ENCODE data around the gene SMAP1.
A peak's percentile ranks its signal among the peaks of the same experiment; 100 is the strongest.

The SMAP1 gene

DNA sequence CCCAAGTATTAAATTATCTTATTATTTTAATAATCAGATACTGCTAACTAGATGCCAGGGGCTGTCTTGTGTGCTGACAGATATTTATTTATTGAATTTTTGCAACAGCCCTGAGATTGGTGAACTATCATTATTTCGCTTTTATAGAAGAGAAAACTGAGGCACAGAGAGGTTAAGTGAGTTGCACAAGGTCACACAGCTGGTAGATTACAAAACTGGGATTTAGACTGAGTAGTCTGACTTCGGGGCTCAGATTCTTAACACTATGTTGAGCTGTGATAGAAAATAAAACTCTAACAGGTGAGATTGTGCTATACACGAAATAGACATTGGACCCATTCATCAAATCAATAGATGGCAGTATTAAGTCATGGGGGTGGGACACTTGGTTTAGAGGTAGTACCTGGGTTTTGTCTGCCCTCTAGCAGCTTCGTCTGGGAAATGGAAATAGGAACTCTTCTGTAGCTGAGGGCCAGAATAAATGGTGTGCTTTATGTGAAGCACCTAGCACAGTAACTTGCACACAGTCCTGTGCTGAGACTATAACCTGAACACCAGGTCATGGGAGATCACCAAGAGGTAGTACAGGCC lies 175.7 kb downstream of the SMAP1 start:
- no peak for DNase-seq

DNA sequence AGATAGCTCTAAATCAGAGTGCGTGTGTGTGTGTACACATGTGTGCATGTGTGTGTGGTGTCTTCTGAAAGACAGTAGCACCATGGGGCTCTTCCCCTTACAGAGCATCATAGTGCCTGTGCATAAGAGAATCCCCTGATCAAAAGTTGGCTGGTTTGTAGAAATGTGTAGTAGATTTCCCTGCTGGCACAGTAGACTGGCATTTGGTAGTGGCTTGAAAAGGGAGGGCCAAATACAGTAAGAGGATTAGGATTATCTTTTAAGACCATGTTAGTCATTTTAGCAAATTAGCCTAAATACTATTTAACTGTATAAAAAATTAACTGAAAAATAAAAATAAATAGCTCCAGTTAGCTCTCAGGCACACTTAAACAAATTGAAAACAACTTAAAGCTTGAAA lies 176.6 kb downstream of the SMAP1 start:
- no peak for DNase-seq

DNA sequence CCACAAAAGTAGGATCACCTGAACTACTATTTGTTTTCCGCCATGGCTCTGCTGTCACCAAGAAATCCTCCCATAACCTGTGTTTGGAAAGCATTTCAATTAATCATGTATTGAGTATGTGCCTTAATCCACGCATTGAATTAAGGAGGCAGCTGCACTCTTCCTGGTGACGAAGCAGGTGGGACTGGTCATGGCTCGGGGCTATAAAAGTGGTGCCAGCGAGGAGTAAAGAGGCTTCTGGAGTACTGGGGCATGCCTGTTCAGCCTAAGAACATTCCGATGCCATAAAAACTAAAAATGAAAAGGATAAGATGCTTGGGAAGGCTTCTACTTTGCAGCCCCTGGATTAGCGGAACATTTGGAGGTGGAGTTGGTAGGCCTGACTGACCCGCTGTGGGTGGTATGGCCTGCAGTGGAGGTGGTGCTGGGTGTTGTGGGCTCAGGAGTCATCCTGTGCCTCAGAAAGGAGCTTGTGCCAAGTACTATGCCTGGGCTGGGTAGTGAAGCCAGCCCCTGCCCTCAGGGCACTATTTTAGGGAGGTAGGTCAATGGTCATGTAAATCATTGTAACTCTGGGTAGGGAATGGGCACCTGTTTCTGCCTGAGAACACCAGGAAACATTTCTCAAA lies 178.6 kb downstream of the SMAP1 start:
- DNase-seq: no peak

DNA sequence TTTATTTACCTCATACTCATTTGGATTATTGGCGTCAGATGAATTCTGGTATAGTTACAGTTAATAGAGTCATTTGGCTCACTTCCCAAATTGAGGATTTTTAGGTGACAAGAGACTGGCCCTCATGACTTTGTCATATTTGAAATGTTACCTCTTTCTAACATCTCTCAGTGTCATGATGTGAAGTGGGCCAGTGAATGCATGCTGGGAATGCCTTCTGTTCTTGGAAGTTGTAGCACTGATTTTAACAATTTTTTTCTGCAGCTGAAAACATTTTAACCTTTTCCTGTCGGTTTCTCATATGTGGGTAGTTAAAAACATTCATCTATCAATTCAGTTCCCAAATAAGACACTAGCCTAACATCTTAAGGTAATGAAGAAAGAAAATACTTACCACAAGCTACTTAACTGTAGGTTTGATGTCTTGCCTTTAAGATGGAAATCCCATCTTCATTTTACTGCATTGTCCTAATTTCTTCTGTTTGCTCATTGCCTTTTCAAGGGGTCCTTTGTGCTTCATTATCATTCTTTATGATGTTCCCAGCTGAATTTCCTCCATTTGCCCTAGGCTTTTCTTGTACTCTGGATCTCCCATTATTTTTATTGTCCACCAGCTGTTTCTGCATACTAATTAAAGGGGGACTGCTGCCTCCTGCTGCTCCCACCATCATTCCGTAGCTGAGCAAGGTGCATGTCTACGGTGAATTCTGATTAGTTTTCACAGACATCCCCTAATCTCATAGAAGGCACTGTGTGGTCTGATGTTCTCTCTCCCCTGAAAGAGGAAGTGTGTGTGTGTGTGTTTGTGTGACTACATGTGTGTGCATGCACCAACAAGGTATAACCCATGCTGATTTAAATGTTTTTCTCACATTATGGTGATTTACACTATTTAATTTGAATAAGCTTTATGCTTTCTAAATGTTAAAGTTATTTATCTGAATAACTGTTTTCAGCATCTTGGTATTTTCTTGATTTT lies 179.7 kb downstream of the SMAP1 start:
- no peak for DNase-seq

DNA sequence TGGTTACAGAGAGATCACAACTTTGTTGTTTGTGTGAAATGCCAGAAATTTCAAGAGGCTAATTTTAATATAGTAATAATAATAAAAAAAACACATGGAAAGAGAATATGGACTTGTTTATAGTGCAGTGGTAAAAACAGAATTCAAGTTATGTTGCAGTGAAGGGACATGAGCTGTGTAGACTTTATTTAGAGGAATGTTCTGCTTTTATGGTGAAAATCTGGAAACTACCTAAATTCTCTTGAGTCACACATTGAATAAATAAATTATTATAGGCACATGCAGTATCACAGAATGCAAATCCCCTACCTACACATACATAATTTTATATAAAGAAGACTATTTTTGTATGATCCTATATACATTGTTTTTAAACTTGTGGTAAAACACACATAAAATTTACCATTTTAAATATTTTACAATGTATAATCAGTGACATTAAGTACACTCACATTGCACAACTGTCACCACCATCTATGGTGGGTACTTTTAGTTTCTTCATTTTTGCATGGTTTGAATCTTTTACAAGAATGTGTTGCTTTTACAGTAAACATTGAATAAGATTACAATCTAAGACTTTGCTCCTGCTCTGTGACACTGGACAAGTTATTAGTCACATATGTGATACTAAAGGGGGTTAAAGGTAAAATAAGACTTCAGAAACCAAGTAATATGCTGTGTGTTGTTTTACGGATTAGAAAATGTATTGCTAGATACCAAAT lies 181.8 kb downstream of the SMAP1 start:
- DNase-seq: peak; percentile 12

DNA sequence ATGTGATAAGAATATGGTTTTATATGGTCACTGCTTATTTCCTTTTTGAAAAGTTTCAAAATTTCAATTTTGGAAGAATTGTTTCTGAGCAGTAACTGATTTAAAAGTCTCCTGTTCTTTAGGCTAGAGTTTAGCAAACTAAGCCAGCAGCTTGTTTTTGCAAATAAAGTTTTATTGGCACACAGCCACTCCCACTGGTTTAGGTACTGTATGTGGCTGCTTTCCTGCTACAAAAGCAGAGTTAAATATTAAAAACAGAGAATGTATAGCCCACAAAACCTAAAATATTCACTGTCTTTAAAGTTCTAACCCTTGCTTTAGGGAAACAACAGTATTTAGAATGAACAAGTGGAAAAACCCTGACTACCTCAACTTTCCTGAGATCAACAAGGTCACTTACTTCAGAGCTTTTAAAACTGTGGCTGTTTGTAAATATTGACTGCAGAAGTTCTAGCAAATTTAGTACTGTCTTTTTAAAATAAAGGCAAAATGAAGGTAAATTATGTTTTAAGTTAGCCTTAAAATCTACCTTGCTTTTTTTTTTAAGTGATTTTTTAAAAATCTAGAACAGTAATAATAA lies 185.1 kb downstream of the SMAP1 start:
- DNase-seq: no peak

DNA sequence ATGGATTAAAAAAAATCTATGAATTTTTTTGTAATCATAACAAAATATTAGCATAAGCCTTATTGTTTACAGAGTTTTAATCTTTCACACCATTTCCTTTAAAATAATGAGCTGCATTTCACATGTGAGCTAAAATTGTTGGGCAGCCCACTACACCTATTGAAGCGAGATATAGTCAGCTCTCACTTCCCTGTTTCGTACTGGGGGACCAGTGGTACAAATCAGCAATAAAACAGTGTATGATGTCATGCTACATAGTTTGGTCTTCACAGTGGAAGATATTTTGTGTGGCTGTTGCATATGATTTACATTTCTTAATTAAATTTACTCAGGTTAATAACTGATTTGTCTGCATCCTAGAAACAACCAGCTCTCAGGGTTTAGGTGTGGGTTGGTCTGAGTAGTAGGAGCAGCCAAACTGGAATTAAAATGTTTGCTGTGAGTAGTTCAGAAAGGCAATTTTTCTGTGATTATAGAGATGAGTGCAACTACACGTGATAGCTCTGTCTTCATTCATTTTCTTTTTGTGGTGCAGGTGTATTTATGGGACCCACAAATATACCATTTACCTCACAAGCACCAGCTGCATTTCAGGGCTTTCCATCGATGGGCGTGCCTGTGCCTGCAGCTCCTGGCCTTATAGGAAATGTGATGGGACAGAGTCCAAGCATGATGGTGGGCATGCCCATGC lies 189.8 kb downstream of the SMAP1 start:
- no peak for DNase-seq

DNA sequence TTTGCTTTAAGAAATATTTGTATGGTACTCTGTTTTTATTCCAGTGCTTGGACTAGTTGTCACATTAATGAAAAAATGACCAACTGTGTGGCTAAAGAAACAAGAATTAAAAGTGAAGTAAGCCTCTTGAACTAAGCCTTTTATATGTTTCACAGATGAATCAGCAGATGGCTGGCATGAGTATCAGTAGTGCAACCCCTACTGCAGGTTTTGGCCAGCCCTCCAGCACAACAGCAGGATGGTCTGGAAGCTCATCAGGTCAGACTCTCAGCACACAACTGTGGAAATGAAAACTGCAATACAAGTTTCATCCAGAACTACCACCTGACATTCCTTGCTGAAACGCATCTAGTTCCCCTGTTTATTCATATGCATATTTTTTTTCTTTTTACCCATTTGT lies 192.4 kb downstream of the SMAP1 start:
- no peak for DNase-seq

DNA sequence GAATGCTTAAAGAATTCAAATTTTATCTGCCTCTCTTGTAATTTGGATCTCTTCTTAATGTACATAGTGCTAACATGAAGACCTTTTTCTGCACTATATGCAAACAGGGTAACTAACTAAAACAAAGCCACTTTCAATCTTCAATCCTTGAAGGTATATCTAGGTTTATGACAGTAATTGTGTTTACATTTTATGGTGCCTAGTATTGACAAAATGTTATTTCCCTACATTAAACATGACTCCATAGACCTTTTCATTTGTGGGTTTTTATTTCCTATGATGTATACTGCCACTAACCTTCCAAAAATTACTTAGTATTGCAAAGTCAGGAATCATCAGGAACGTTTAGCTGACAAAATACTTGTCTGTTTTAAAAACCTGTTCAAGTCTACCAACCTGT lies 193.2 kb downstream of the SMAP1 start:
- no peak for DNase-seq

DNA sequence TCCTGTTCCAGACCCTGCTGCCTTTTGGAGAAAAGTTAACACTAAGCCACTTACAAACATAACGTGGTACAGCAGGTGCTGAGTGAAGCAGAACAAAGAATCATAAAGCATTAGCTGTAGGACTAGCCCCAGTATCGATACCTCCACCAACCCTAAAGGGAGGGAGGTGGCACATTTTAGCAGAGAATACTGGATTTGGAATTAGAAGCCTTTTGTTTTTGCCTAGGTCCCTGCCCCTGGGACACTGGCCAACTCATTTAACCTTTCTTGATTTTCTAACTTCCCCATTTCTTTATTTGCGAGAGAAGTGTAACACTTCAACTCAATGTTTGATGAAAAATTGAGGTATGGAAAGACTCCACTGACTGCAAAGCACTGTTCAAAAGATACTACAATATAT lies 195.7 kb downstream of the SMAP1 start:
- no peak for DNase-seq

DNA sequence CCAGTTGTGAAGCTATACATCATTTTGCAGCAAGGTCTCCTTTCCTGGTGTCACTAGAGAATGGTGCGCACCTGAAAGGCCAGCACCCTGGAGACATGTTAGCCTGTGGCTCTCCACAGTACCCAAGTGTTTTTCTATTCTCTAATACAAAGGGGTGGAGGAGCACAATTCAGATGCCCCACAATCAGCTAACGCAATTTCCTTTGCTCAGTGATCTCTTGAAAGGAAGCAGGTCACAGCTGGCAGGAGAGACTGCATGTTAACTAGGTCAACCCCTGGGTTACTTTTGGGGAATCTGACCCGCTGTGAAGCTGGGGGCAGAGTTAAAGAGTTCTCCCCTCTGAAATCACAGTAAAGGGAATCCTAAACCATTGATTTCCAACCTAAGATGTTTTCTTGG lies 196.7 kb downstream of the SMAP1 start:
- no peak for DNase-seq

DNA sequence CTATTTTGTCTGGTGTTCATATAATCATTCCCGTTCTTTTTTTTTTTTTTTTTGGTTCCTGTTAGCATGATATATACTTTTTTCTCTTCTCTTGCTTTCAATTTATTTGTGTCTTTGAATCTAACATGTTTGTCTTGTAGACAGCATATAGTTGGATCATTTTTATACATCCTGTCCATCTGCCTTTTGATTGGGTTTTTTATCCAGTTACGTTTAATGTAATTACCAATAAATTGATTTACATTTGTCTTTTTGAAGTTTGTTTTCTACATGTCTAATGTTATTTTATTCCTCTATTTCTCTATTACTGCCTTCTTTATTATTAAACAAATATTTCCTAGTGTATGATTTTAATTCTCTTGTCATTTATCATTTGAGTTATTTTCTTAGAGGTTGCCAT lies 204.8 kb downstream of the SMAP1 start:
- no peak for DNase-seq

DNA sequence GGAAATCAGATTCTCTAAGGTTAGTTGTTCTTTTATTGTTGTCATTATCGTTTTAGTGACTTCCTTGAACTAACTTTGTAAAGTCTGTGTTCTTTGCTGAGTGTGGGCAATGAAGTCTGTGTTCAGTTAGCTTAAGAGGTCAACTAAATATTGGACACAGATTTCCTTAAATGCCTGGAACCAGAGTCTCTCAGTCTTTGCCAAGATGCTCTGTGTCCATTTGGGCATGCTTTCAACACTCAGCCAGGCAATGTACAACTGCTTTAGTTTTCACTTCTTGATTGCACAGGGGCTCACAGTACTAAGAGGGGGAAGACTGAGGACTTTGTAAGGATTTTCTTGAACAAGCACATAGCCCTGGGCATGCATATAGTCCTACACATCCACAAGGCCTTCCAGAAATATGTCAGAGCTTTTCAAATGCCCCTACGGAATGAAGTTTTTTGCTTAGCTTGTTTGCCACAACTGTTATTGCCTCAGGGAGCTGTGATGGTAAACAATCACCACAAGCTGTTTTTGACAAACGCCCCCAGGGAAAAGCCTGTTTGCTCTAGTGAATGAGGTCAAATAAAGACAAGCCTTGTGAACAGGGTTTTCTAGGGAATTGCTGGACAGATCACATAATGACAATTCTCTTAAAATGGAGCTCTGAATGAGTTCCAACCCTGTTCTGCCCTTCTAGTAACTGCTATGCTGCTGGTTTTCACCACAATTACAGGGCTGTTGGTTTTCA lies 206.7 kb downstream of the SMAP1 start:
- no peak for DNase-seq

DNA sequence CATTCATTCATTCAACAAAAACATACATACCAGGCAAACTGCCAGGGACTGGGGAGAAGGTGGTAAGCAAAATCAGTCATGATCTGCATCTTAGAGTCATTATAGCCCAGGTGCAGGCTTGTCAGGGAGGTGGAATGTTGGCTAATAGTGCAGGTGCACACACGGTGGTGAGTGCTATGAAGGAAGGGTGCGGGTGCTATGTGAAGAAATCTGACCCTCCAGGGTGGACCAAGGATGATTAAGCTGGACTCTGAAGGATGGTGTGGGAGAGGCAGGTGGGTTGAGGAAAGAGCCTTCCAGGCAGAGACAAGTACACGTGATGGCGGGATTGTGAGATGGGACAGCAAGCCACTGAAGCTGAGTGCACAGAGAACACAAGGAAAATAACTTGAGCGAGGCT lies 211.8 kb downstream of the SMAP1 start:
- no peak for DNase-seq

DNA sequence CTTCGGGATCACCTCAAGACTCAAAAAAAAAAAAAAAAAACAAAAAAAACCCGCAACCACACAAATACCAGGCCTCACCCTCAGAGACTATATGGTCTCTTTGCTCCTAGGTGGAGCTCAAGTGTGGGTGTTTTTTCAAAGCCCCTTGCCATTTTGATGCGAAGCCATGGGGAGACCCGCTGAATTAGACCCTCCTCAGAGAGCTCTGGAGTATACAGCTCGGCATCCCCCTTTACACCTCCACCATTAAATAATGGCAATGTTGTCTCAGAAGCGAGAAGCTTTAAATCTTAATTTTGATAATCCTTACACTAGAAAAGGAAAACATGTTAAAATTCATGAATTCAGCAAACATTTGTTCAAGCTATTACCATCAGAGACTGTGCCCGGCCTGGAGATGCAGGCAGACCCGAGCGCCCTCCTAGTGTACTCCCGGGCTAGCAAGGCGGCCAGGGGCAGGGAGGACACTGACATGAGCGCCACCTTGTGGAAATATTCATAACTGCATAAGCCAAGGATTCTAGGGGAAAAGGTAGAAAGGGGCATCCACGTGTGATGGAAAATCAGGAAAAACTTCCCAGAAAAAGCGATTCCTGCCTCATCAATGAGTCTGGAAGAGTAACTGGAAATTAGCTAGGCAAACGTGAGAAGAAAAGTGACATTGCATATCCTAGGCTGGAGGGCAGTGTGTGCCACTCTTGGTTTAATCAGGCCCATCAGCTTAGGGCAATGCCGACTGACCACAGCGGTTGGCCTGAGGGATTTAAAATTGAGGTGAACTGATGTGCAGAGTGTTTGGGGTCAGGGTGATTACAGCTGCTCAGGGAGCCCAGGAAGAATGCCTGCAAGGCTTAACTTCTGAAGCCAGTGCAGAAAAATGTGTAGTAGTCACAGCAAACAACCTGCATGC lies 216.6 kb downstream of the SMAP1 start:
- peak; percentile 52 for DNase-seq

DNA sequence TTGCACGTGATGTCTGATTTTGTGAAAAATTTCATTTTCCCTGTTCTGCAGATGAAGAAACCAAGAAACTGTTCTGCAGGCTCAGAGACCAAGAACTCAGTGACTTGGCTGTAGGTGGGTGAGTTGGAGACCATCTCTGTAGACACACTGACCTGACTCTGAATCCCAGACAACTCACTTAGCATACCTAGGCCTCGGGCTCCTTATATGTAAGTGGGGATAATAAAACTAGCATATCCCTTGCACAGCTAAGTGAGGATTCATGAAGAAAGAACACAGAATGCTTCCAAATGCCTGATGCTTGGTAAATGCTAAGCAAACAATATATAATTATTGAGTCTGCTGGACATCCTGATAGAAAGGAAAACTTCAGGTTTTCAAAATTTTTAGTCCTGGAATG lies 218.4 kb downstream of the SMAP1 start:
- no peak for DNase-seq

DNA sequence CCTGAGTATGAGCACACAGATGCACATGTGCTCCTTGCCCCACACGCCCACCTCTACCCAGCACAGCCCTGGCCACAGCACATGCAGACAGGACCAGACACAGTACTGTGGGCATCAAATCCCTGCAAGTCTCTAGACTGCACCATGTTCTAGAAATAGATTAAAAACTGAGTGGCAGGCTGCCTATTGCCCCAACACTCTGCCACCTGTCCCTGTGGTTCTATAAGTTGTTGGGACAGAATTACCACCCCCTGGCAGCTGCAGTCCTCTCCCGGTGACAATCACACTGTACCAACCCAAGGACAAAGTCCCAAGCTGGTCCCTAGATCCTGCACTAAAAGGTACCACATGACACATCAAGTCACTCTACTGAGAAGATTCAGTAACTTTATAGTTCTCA lies 219.0 kb downstream of the SMAP1 start:
- no peak for DNase-seq

DNA sequence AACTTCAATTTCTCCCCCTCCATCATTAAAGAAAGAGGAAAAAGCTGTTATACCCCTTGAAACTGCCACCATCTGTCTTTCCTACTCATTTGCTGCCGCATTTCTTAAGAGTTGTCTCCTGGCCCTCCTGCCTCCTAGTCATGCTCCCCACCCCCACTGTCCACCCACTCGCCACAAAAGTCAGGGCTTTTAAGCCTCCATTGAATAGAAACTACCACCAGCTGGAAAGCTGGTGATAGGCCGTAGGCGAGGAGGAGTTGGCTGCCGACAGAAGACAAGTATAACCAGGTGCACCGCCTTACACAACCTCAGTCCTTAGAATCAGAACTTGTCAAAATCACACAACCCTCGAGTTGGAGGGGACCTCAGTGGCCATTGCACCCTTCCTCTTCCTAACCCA lies 221.6 kb downstream of the SMAP1 start:
- no peak for DNase-seq

DNA sequence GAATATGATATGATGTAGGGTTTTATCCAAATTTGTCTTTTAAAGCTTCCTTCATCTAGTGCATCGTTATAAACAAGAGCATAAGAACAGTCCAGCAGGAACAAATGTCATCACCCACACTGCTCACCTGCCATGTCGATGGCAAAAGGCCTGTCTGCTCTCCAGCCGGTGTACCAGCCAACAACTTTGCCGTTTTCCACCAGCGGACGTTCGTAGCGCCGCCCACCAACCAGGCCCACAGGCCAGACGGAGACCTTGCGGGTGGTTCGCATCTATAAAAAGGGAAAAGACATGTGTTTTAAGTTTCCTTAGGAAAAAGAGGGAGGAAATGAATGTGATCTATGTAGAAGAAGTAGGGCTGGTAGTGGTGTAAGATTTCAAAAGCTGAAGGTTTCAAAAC lies 226.3 kb downstream of the SMAP1 start:
- no peak for DNase-seq

DNA sequence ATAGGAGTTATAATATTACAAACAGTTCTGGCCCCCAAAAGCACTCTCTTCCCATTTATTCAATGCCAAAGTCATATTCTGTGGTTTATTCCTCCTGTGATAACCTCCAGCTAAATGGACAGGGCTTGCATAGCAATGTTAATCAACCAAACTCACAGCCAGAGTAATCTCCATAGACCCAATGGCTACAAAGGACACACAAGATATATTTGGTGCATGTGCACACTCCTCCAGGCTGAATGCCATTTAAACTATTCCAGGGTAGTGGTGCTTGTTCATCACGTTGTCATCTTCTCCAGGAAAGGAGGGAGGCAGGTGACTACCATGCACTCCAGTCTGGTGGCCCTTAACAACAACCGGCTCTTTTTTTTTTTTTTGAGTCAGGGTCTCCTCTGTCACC lies 232.4 kb downstream of the SMAP1 start:
- DNase-seq: no peak
